RPMI7951 (cell line): ENCODE data around the gene SGCB. TPM values are rescaled to one million over a fixed set of nuclear protein-coding genes. Genes with fewer than 3 reads are reported as not detected.

Source experiments
- DNase-seq: peaks from one replicate; pipeline ENCODE4 v3.0.0-alpha.2; 2012; ENCODE audit warnings: low read depth
- total RNA-seq: library from RNA; depleted of rRNA; stranded (reverse); fragments of >200 nt; shearing (Covaris generic); gene quantifications from 2 replicates; pipeline ENCODE4 v1.2.3, GENCODE V29; 2014; rRNA removed

The SGCB gene
- total RNA-seq, 1 experiment from 2014 or later = 18.9 TPM

DNA sequence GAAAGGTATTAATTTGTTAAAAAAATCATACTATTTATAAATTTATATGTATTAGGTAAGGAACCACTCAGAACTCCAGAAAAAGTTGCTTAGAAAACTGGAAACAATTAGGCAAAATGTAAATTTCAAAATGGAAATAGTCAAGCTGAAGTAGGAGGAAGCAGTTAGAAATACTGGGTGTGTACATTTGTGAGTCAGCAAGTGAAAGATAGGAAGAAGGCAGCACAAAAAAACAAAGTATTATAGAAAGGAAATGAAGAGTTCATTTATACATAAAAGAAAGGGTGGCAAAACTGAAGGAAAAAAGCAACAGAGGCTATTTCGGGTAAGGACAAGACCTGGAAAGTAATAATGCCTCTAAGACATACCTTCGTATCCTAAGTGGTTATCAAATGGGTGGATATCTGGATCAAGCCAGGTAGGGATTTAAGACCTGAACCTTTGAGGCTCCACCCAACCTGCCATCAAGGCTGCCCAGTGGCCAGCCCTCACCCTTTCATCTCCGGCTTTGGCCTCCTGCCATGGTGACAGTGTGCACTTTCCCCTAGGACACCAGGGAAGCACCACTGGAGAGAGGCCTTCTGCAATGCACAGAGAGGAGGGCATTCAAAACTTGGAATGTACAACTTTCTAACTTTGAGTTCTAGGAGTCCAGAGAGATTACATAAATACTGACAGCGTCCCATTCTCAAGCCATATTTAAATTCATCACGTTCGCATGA, 18.0 kb downstream of the SGCB start, which contains the start of gene LRRC66:
Gene LRRC66 (minus strand): TSS at position 428 of the 722 bp plus-strand sequence. CDS start 2,750 bp downstream, outside the sequence.
- no peak for DNase-seq

DNA sequence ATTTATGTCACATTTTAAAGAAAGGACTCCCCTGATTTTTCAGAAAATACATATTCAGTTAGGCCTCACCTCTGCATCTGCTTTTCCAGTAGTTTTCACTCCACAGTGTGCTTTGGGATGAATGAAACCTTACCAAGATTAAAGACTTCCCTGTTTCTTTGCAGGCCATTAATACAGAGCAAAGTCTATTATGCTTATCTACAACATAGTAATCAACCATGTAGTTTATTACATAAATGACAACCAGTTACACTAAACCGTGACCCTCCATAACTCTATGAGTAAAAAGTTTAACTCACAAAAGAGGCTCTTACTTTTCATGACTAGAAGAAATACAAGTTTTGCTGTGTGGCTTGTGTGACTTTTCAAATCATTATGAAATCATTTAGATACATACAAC, 20.3 kb downstream of the SGCB start:
- DNase-seq = no peak

DNA sequence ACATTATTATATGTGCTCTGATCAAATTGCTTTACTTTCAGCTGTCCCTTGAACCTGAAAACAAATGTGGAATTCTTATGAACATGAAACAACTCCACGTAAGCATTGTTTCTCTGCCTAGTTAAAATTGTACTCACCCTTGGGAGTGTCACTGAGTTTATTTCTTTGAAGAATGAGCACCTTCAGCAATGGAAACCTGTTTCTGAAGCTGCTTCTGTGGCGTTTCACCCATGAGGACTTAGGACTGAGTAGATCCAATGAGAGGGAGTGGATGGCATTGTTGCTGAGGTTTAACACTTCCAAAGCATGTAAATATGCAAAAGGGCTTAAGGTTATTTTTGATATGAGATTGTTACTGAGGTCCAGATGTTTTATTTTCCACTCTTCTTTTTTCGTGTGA, 21.1 kb downstream of the SGCB start:
- DNase-seq = no peak

DNA sequence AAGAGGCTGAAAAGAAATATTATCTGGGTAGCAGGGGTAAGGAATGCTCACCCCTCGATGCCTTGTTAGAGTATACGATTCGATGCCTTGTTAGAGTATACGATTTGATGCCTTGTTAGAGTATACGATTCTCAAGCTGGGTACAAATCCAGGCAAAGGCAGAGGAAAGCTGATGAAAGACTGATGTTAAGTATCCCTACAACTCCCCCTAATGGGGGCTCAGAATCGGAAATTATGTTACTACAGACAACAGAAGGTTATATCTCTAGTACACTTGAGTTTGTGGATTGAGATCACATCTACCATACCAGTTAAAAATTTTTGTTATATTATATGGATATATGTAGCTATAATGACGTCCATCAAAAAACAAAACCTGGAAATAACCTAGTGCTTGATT, 22.7 kb downstream of the SGCB start:
- DNase-seq = no peak

DNA sequence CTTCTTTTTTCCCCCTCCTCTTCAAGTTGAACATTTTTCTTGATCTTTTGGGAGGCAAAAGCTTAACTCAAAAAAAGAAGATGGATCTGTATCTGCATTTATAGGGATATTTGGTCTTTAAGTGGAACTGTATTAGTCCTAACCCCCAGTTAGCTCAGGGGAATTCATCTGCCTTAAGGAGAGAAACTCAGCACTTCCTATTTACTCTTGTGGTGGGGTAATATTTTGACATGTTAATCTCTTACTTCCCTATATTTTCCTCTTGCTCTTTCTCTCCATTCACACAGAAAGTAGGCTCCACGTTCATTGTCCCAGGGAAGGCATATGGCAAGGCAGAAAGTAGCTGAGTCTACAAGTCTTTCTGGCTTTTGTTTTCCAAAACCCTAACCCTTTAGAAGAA, 23.2 kb downstream of the SGCB start:
- DNase-seq = no peak

DNA sequence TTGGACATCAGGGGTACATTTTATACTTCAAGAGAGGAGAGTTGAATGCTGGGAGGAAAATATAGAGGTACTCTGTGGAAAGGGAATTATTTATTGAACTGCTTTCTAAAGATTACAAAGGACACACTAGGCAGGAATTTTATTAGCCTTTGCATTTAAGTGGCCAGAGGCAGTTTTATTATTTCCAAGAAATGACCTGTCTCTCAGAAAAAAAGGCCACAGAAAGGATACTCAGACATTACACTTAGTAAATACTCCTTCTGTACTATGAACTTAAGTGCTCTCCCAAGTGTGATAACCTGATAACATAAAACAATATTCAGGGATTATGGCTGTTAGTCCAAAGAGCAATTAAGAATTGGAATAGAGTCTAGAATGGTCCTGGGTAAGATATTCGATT, 25.4 kb downstream of the SGCB start:
- DNase-seq = no peak

DNA sequence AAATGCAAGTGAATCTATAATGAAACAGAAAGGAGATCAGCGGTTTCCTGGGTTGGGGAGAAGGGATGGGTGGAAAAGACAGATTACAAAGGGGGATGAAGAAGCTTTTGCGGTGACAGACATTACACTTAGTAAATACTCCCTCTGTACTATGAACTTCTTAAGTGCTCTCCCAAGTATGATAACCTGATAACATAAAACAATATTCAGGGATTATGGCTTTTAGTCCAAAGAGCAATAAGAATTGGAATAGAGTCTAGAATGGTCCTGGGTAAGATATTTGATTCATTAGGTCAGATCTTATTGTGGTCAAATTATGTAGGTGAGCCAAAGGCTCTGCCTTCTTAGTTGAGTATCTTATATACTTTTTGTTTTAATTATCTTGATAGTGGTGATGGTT, 27.1 kb downstream of the SGCB start:
- DNase-seq = no peak

DNA sequence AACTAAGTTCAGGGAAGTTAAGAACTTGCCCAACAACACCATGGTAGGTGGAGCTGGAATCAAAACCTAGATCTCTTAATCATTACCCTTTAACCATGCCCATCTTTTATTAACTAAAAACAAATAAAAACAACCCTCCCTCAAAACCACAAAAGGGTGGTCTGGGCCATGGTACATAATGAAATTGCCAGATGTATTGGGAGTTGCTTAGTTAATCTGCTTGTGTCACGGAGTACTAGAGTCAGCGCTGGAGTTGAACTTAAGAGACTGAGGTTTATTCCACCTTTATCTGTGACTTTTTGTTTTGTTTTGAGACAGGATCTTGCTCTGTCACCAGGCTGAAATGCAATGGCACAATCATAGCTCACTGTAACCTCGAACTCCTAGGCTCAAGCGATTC, 31.2 kb downstream of the SGCB start:
- DNase-seq = no peak

DNA sequence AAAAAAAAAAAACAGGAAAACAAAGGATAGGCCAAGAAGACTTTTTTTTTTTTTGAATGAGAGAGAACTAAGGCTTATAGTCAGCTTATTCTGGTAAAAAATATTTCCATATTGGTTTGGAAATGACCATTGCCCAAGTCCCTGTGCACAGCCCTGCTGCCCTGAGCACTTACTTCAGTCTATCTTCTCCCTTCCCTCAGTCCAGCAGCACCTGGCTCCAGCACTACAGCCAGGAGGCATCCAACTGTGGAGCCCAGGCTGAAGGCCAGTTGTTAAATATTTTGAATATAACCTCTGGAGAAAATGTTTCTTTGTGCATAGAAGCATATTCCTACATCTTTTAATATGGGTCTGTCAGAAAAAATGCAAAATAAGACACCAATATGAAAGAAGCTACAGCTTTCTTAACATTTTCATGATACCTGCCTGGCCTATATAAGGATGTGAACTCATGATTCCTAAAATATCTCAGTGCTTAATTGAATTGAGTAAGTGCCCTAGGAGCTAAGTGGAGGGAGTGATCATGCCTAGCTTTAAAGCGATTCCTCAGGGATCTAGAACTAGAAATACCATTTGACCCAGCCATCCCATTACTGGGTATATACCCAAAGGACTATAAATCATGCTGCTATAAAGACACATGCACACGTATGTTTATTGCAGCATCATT, 32.4 kb downstream of the SGCB start:
- no peak for DNase-seq

DNA sequence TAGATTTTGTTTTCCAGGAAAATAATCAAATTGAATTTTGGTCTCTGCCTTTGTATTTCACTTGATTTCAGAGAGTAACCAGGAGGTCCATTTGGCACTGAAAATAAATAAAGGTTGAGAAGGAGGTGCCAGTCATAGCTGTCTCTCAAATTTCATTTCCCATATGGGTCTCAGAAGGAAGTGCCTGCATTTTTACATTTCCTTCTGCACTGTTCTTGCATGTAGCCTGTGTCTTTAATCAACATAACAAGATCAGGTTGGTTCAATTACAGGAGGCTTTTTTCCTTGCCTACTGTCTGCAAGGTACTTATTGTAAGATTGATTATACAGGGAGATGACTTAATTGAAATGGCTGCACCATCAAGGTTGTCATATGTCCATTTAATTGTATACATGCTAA, 33.7 kb downstream of the SGCB start:
- no peak for DNase-seq

DNA sequence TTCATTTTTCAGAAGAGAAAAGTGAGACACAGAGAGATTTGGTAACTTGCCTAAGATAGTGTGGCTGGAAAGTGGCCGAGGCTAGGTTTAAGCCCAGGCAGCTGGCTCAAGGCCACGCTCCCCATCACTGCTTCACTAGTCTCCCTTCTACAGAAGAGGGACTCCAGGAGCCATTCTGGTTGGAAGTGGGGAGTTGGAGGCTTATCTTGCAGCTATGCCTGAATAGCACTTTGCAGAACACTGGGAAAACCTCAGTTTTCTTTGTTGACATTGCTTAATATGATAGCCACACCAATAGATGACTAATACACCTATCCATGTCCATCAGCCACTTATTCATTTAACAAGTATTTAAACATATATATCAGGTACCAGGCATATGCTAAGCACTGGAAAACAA, 36.5 kb downstream of the SGCB start:
- DNase-seq = no peak

DNA sequence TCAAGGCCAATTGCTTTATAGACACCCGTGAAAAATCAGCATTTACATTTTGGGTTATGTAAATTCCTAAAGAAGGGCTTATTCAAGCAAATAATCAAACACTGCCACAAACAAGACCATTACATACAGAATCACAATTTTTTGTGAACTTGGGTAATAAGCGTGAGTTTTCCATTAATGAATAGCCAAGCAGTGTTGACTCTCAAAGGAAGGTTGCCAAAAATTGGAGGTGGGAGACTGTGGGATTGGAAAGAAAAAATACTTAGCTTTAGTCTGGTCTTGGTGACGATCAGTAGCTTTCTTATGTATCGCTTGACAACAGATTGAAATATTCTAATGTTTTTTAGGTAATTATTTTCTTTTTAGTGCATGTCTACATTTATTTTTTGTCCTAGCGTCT, 38.8 kb downstream of the SGCB start:
- DNase-seq = no peak

DNA sequence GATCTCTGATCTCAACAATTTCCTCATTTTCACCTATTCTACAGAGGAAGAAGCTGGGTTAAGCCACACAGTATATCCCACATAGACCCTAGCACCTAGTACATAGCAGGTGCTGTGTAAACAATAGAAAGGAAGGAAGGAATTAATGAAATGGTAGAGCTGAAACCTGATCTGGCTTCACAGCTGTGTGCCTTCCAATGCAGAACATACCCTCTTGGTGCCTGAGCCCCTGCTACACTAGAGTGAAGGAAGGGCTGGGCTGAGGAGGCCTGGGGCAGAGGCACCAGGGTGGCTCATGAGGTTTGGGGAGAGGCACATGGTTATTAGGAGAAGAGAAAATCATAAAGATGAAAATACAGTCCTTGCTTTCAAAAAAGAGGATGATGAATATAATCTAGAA, 39.3 kb downstream of the SGCB start:
- DNase-seq = no peak

DNA sequence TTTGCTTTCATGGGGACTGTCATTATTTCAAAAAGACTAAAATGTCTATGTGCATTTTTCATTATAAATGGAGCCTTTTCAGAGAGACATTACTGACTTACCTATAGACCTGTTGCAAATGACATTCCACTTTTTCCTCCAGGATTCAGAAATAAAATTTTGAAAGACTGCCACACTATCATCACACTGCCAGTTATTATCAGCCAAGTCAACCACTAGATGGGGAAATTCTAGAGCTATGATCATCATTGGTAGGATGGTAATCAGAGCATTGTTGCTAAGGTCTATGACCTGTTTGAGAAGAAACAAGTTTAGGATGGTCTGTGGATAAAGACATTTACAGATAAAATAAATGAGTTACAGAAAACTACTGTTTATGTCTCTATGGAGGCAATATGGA, 40.5 kb downstream of the SGCB start:
- DNase-seq = no peak

DNA sequence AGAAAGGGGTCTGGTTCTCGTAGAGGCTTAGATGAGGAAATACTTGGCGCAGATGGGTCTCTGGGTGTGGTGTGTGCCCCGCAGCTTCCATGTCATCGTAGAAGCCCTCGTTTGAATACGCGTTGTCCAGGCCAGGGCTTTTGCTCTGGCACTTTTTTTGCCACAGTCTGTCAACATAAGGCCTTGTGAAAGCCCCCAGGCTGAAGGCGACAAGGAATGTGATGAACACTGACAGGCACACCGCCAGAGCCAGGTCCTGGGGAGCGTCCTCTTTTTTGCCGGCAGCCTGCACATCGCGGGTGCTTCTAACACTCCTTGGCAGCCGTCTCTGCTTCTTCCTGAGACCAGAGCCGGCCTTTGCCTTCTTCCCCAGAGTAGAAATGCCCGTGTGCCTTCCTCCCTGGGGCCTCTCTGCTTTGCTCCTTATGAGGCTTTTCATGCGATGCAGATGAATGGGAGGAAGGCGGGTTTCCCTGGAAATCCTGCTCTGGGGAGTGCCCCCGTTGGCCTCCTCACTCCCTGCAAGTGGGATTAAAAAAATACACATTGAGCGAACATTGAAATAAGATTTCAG, 42.4 kb downstream of the SGCB start:
- DNase-seq = no peak

Other genes with a start within 250 kb of the SGCB start
- 24.6 and 25.8 TPM in 2 replicates for gene DCUN1D4, start 195.1 kb downstream of the SGCB start, total RNA-seq
- 0.10 and 0.12 TPM in 2 replicates for gene LRRC66, start 17.9 kb downstream of the SGCB start, total RNA-seq
- 0.49 and 1.4 TPM in 2 replicates for gene SPATA18, start 13.0 kb upstream of the SGCB start, total RNA-seq